GM10248 (cell line): Measurements from ENCODE around the gene IL1R2.

Source experiments
- CTCF ChIA-PET: fragments of 300-600 bp; sonication (Branson Sonifier 250); formaldehyde crosslinking; extraction: SDS; loops from one replicate; lab custom pipeline; 2021; ENCODE audit warnings: antibody characterized with exemption; lab: Yijun Ruan, JAX
- POLR2A ChIA-PET: fragments of 350-650 bp; sonication (Branson Sonifier 250); formaldehyde crosslinking; extraction: SDS; loops from one replicate; lab custom pipeline; 2020; ENCODE audit warnings: antibody characterized with exemption; lab: Yijun Ruan, JAX
- DNase-seq: peaks from one replicate; pipeline ENCODE4 v3.0.0; 2012; ENCODE audit errors: extremely low spot score
- TF ChIP-seq, protein P1 (sequence below): IDR thresholded peaks from 2 replicates; pipeline ENCODE4 v1.5.1; 2012; ENCODE audit warnings: mild to moderate bottlenecking, low read depth; ENCODE audit errors: extremely low read depth, missing control alignments, control extremely low read depth

Gene IL1R2

DNA sequence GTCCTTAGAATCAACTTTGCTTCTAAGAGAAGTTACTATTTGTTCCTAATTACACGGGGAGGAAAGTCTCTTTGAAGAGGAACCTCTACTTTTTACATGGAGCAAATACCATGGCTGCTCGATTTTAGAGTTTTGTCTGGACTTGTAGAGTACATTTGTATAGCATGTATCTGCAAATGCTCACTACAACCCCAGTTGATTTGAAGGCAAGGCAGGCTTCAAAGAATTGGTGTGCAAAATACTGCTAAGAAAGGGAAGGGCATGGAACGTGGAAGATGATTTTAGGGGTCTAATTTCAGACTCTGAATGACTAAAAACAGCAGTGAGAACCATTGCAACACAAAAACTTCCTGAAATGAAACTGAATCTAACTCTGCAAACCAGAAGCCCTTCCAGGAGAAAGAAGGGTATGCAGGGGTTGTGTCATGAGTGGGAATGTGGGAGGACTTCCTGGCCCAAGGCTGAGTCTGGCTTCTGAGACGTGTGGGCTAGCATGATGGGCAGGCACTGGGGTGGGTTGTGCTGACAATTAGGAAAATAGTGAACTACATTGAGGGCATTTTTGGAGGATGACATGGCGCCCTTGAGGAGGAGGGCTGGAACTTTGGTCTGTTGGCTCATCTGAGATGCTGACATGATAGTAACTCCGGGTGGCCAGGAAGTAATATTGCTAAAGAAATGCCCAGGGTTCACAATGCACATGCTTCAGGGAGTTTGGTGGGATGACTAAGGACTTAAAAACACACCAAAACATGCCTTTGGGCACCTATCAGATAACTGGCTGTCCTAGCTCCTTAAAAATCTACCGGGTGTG is 18.9 kb upstream of the IL1R2 start:
- CTCF ChIA-PET: no interaction called here
- DNase-seq: no peak
- POLR2A ChIA-PET: no interaction called here
- TF ChIP-seq, protein P1, sequence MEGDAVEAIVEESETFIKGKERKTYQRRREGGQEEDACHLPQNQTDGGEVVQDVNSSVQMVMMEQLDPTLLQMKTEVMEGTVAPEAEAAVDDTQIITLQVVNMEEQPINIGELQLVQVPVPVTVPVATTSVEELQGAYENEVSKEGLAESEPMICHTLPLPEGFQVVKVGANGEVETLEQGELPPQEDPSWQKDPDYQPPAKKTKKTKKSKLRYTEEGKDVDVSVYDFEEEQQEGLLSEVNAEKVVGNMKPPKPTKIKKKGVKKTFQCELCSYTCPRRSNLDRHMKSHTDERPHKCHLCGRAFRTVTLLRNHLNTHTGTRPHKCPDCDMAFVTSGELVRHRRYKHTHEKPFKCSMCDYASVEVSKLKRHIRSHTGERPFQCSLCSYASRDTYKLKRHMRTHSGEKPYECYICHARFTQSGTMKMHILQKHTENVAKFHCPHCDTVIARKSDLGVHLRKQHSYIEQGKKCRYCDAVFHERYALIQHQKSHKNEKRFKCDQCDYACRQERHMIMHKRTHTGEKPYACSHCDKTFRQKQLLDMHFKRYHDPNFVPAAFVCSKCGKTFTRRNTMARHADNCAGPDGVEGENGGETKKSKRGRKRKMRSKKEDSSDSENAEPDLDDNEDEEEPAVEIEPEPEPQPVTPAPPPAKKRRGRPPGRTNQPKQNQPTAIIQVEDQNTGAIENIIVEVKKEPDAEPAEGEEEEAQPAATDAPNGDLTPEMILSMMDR: no peak

DNA sequence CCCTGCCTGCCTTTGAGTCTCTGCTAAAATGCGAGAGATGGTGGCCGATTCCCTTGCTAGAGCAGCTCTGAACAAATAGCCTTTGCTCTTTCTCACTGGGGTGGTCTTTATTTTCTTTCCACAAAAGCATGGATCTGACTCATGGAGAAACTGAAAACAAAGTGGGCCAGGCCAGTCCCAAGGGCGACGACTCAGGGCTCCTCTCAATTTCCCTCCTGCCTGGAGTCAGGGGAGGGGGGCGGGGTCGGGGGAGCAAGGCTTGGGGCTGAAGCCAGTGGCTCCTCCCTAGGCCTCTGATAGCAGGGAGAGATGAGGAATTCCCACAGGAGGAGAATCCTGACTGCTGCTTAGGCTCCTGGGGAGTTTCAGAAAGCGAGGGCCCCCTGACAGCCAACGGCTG is 17.1 kb upstream of the IL1R2 start:
- TF ChIP-seq, protein P1: no peak
- DNase-seq: no peak
- POLR2A ChIA-PET: no interaction called here
- CTCF ChIA-PET: interaction anchor here (1.8 kb wide), 1 partner anchor 31 kb away, joined by 3 read pairs; no protein-coding TSS in a partner anchor

DNA sequence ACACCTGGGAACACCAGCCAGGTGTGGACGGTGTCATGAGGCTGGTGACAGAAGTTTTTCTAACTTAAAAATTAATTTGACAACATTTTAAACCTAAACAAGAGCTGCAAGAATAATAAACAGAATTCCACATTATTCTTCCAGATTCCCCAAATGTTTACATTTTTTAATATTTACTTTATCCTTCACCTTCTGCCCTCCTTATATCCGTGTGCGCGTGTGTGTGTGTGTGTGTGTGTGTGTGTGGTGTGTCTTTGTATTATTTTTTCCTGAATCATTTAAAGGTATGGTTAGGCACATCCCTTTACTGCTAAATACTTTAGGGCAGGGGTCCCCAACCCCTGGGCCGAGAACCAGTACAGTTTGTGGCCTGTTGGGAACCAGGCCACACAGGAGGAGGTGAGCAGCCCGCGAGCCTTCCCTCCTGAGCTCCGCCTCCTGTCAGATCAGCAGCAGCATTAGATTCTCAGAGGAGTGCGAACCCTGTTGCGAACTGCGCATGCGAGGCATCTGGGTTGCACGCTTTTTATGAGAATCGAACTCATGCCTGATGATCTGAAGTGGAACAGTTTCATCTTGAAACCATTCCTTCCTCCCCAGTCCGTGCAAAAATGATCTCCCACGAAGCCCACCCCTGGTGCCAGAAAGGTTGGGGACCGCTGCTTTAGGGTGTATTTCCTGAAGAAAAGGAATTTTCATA is 16.4 kb upstream of the IL1R2 start:
- POLR2A ChIA-PET: no interaction called here
- DNase-seq: no peak
- TF ChIP-seq, protein P1: no peak
- CTCF ChIA-PET: interaction anchor here (1.8 kb wide), 1 partner anchor 31 kb away, joined by 3 read pairs; no protein-coding TSS in a partner anchor

DNA sequence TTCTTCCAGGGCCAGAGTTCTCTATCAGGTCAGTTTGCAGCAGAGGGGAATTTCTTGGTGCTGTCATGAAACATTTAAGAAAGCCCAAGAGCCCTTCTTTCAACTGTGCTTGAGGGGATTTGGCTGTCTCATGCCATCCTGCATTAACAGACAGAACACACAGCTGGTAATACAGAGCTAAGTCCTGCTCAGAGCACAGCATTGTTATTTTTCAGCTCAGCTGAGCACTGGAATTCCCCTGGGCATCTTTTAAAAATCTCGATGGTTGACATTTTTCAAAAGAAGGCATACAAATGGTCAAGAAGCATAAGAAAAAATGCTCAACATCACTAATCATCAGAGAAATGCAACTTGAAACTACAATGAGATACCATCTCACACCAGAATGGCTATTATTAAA is 14.9 kb upstream of the IL1R2 start:
- TF ChIP-seq, protein P1: no peak
- DNase-seq: no peak
- ChIA-PET POLR2A (no interaction called here), CTCF (no interaction called here)

DNA sequence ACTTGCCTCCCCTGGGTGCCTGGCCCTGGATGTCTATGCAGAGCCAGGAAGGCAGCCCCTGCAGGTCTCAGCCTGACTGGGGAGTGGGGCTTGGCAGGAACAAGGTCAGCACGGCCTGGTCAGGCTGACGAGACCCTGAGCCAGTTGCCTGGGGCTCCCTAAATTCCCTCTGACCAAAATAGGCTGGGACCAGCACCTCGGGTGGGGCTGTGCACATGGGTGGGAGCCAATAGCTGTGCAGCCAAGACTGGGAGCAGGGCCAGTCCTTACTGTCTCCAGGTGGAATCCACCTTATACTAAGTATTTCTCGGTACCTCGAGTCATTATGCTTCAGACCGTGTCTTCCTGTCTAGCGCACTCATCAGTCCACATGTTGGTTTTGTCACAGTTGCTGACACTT is 11.4 kb upstream of the IL1R2 start:
- TF ChIP-seq, protein P1: no peak
- CTCF ChIA-PET: interaction anchor here (1.3 kb wide), 1 partner anchor 96 kb away, joined by 4 read pairs; no protein-coding TSS in a partner anchor
- POLR2A ChIA-PET: no interaction called here
- no peak for DNase-seq

DNA sequence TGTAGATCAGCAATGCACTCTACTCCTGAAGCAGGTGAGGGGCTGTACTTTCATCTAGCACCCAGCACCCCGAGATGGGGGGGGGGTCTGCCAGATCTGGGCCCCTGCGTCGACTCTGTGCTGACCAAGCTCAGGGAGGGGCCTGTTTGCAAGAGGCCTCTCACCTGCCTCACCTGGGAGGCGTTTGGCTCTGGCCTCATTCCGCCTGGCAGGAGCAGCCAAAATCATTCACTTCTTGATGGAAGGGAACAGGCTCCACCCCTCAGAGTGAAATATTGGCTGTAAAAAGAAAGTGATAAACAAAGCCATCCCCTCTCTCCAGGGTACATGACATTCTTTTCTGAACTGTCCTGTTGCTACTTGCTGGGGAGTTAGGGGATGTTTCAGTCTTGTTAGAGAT is 10.7 kb upstream of the IL1R2 start:
- CTCF ChIA-PET: interaction anchor here (1.3 kb wide), 1 partner anchor 96 kb away, joined by 4 read pairs; no protein-coding TSS in a partner anchor
- POLR2A ChIA-PET: no interaction called here
- TF ChIP-seq, protein P1: no peak
- DNase-seq: no peak
